Measurements from ENCODE around the gene TNFRSF11A.

The TNFRSF11A gene

GRCh38 chr18:62338446-62339105, 13.5 kb downstream of the TNFRSF11A start:
- DNase-seq (ENCODE audit: extremely low read depth, low read depth) = no peak
- TF ChIP-seq, protein P1, sequence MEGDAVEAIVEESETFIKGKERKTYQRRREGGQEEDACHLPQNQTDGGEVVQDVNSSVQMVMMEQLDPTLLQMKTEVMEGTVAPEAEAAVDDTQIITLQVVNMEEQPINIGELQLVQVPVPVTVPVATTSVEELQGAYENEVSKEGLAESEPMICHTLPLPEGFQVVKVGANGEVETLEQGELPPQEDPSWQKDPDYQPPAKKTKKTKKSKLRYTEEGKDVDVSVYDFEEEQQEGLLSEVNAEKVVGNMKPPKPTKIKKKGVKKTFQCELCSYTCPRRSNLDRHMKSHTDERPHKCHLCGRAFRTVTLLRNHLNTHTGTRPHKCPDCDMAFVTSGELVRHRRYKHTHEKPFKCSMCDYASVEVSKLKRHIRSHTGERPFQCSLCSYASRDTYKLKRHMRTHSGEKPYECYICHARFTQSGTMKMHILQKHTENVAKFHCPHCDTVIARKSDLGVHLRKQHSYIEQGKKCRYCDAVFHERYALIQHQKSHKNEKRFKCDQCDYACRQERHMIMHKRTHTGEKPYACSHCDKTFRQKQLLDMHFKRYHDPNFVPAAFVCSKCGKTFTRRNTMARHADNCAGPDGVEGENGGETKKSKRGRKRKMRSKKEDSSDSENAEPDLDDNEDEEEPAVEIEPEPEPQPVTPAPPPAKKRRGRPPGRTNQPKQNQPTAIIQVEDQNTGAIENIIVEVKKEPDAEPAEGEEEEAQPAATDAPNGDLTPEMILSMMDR (IDR thresholded peaks at IDR 0.05; ENCODE audit: low read depth, low read length) = no peak

- no peak for DNase-seq (ENCODE audit: extremely low read depth, low read depth)
- TF ChIP-seq, protein P1 (IDR thresholded peaks at IDR 0.05; ENCODE audit: low read depth, low read length) = no peak
Observed at GRCh38 chr18:62339106-62339988, 14.2 kb downstream of the TNFRSF11A start.

DNA sequence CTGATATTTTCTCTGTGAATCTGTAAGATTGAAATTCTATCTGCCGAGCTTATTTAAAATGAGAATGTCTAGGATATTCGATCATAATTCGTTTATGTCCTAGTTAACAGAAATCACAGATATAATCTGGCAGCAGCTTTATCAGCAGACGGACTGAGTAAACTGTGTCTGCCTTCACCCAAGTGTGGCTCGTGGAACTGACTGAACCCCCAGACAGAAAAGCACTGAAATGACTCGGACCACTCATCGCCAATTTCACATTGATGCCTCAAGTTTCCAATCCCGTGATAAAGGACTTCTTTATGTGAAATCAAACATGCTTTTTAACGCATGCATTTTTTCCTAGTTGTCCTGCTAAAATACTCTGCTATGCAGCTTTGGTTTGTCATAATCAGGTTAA, 15.9 kb downstream of the TNFRSF11A start:
- DNase-seq (ENCODE audit: extremely low read depth, low read depth) = no peak
- TF ChIP-seq, protein P1 (IDR thresholded peaks at IDR 0.05; ENCODE audit: low read depth, low read length) = no peak

DNA sequence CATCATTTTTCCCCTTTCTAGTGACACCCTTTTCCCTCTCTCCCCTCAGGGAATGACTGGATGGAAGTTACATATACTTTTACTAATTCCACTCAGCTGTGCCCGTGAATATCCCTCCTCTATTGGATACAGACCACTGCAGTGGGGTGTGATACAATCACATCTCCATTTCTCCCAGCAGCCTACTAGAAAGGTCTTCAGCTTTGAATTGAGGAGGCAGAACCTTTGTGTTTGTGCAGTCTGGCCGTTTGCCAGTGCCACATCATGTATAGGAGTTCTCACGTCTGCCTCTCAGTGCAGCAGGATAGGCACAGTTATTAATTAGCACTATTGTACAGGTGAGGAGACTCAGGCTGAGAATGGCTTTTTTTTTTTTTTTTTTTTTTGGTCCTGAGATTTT, 16.4 kb downstream of the TNFRSF11A start:
- DNase-seq (ENCODE audit: extremely low read depth, low read depth) = no peak
- TF ChIP-seq, protein P1 (IDR thresholded peaks at IDR 0.05; ENCODE audit: low read depth, low read length) = no peak

GRCh38 chr18:62342884-62343283, 17.8 kb downstream of the TNFRSF11A start:
- TF ChIP-seq, protein P1 (IDR thresholded peaks at IDR 0.05; ENCODE audit: low read depth, low read length) = no peak
- DNase-seq (ENCODE audit: extremely low read depth, low read depth) = no peak

DNA sequence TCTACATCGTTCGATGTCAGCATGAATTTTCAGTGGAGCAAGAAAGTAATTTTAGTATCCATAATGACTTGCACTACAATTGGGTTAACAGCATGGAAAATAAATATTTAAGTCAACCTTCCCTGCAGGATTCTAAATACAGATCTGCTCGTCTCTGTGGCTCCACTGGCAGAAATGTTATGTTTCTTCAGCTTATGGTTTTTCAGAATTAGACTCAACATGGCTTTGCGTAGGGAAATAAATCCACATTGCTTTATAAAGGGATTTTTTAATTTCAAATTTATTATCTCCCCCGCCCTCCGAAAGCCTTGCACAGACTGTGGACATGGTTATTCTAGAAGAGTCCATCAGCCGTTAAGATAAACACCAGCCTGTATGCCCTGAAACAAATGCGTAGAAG, 18.2 kb downstream of the TNFRSF11A start:
- DNase-seq (ENCODE audit: extremely low read depth, low read depth) = no peak
- TF ChIP-seq, protein P1 (IDR thresholded peaks at IDR 0.05; ENCODE audit: low read depth, low read length) = no peak

DNA sequence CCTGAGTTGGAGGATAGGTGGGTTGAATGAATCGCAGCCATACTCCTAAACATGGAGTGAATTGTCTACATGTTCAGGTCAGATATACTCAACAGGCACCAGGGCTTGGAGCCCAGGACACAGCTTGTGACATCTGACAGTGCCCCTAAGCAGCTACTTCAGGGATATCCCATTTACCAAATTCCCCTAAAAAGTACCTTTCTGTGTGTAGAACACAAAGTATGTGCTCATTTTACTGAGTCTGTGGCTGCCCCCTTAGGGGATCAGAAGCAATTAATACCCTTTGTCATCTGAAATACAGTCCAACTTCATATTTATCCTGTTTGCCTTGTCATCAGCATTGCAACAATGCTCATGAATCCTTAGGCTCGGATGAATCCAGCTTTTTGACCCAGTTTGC, 20.8 kb downstream of the TNFRSF11A start:
- no peak for DNase-seq (ENCODE audit: extremely low read depth, low read depth)
- TF ChIP-seq, protein P1 (IDR thresholded peaks at IDR 0.05; ENCODE audit: low read depth, low read length) = no peak
